Choroid plexus epithelial cell (primary cell): Measurements from ENCODE around the gene GLOD4.
A peak's percentile ranks its signal among the peaks of the same experiment; 100 is the strongest.
"Not testable (repeated sequence)": the region's sequence is repeated elsewhere in the genome, so short reads cannot be mapped to it uniquely, and the experiment has no call there.

Experiments
- DNase-seq: peaks from one replicate; pipeline ENCODE4 v3.0.0-alpha.2; 2010; ENCODE audit warnings: low read depth
- H3K4me3 ChIP-seq: 2 replicates; pipeline ENCODE4 v1.5.1; 2011; ENCODE audit warnings: low read depth, mild to moderate bottlenecking, control low read depth, low read length, moderate library complexity
- TF ChIP-seq, protein P1 (sequence below): conservative IDR thresholded peaks from 2 replicates; pipeline ENCODE4 v1.5.1; 2011; ENCODE audit warnings: low read depth, mild to moderate bottlenecking, control low read depth, inconsistent platforms, low read length, moderate library complexity

The GLOD4 gene

DNA sequence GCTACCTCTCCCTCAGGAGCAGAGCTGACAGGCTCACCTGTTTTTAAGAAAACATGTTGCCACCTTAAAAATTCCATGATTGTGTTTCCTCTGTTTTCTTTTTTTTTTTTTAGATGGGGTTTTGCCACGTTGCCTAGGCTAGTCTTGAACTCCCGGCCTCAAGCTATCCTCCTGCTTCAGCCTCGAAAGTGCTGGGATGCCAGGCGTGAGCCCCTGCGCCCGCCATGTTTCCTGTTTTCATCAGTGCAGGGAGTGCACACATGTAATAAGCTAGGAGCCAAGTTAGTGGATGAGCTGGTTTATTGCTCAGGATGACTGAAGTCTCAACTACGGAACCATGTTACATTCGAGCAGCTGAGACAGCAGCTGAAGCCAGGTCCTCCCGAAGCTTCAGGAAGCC, 13.6 kb upstream of the GLOD4 start:
- no peak overlapping the region for H3K4me3 ChIP-seq
- DNase-seq = no peak
- TF ChIP-seq, protein P1, sequence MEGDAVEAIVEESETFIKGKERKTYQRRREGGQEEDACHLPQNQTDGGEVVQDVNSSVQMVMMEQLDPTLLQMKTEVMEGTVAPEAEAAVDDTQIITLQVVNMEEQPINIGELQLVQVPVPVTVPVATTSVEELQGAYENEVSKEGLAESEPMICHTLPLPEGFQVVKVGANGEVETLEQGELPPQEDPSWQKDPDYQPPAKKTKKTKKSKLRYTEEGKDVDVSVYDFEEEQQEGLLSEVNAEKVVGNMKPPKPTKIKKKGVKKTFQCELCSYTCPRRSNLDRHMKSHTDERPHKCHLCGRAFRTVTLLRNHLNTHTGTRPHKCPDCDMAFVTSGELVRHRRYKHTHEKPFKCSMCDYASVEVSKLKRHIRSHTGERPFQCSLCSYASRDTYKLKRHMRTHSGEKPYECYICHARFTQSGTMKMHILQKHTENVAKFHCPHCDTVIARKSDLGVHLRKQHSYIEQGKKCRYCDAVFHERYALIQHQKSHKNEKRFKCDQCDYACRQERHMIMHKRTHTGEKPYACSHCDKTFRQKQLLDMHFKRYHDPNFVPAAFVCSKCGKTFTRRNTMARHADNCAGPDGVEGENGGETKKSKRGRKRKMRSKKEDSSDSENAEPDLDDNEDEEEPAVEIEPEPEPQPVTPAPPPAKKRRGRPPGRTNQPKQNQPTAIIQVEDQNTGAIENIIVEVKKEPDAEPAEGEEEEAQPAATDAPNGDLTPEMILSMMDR = no peak

DNA sequence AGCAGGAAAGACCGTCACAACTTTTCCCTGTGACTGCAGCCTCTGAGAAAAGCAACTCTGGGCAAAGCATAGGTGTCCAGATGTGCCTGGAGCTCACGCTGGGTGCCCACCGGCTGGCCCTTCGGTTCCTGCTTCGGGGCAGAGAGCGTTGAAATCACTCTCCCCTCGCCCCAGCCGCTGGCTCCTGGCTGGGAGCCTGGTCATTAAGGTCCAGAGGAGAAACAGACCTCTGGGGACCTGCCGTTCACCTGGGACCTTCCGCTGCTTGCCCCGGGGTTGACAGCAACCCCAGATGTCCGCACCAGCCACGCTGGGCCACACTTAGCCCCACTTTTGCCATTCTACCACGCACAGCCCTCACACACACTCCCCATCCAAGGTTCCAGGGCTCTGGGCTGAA, 13.2 kb upstream of the GLOD4 start:
- TF ChIP-seq, protein P1 = no peak
- H3K4me3 ChIP-seq = peak overlapping the region; percentile 33

DNA sequence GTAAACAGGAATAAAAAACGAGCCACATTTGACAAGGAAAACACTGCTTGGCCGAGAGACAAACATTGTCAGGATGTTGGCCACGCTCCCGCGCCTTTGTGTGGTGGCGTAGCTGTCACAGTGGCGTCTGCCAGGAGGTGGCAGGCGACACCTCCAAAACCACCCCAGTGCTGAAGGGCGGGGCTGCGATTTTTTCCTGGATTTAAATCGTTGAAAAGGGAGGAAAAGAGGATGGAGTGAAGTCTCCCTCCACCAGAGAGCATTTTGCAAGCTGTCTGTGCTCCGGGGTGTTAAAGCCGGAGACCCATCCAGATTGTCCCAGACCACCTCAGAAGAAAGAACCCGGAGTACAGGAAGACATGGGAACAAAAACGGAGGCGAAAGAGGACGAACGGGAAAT, 12.8 kb upstream of the GLOD4 start:
- H3K4me3 ChIP-seq = peak overlapping the region; percentile 33
- DNase-seq = peak; percentile 77
- TF ChIP-seq, protein P1 = peak; percentile 79

More for the DNA sequence above, 13.2 kb upstream of the GLOD4 start:
- no peak for DNase-seq

DNA sequence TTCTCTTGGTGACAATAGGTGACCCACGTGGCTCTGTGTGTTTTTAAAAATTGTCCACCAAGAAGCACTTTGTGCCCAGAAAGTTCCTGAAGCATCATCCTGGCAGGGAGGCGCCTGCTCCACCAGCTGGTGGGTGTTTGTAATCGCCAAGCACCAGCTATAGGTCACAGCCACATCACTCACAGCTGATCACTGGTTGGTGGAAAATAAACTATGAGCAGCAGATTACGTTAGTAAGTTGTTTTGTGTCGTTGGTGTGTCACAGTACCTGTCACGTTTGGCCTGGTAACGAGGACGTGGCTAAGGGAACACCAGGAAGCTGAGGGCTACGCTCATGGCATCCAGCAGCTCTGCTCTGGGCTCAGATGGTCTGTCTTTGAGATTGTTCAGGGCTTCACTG, 10.2 kb upstream of the GLOD4 start:
- DNase-seq = no peak
- no peak overlapping the region for H3K4me3 ChIP-seq
- TF ChIP-seq, protein P1 = no peak

DNA sequence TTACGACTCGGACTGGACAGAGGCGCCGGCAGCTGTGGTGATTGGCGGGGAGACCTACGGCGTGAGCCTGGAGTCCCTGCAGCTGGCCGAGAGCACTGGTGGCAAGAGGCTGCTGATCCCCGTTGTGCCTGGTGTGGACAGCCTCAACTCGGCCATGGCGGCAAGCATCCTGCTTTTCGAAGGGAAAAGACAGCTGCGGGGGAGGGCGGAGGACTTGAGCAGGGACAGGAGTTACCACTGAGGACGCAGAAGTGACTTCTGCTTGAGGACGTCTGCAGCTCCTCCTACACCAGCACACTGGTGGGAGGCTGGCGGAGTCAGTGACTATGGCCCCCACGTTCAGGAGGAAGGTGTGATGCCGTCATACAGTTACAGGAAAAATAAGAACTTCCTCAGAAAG, 9.7 kb upstream of the GLOD4 start:
- TF ChIP-seq, protein P1 = no peak
- no peak overlapping the region for H3K4me3 ChIP-seq
- DNase-seq = no peak

DNA sequence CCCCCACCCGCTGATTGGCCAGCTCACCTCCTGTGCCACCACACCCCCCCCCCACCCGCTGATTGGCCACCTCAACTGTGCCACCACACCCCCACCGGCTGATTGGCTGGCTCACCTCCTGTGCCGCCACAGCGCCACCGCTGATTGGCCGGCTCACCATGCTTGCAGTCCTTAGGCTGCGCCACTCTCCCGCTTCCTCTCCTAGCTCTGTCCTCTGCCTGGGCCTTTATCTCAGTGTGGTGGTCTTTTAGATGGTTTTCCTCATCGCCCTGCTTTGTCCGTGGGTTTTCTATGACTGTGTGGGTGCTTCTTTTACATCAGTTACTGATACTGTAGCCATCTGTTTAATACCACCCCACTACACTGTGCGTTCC, 8.8 kb upstream of the GLOD4 start:
- peak; percentile 50 for DNase-seq
- H3K4me3 ChIP-seq = not testable (repeated sequence)

DNA sequence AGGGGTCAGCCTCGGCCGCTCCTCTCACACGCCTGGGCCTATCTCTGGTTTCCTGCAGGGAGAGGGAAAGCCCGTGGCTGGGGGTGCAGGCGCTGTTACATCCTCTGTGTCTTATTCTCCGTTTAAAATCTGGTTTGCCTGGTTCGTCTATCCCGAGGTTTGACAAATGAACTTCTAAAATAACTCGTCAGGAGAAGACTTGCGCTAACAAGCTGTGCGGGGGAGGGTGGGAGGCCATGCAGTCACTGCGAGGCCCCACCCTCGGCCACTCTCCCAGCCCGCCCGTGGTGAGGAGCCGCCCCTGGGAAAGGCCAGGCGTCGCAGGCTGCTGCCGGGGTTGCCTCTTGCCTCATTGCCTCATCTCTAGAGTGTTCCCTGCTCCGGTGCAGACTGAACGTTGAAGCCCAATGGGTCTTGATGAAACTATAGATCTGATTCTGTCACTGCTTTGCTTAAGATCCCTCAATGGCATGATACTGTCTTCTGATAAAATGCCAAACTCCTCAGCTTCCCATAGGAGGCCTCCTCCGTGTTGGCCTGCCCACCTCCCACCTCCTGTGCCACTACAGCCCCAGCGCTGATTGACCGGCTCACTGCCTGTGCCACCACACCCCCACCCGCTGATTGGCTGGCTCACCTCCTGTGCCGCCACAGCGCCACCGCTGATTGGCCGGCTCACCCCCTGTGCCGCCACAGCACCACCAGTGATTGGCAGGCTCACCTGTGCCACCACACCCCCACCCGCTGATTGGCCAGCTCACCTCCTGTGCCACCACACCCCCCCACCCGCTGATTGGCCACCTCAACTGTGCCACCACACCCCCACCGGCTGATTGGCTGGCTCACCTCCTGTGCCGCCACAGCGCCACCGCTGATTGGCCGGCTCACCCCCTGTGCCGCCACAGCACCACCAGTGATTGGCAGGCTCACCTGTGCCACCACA, 8.1 kb upstream of the GLOD4 start:
- not testable (repeated sequence) for H3K4me3 ChIP-seq
- DNase-seq = peak; percentile 69

DNA sequence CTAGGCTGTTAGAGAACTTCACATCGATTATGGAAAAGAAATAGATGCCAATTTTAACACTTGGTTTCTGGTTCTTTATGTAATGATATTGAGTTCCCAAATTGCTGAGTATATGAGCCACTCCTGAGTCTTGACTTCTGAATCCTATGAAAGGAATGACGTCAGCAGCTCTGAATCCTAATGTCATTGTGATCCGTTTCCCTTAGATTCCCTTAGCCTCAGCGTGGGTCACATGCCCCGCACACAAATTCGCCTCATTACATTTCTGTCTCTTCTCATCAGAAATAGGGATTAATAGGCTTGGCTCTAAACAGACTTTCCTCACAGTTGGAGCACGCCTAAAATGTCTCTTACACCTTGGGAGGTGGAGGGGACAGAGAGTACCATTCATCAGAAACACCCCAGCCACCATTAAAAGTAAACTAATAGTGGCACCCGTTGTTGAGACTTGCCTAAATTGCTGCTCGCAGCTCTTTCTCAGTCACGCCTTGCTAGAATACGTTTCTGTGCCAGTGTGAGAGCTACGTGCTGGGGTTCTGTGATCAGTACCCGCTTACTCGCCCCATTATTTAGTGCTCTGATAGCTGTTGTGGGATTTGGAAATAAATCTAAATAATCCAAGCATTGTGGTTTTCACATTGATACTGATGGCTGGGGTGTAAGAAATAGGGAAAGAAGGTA, 7.2 kb upstream of the GLOD4 start:
- DNase-seq = no peak
- TF ChIP-seq, protein P1 = no peak
- H3K4me3 ChIP-seq = no peak overlapping the region
